Ramos (cell line): ENCODE results near the gene DIPK1C.
"Not testable (repeated sequence)": the region's sequence is repeated elsewhere in the genome, so short reads cannot be mapped to it uniquely, and the experiment has no call there.

Source experiments
- in situ Hi-C: fragments of 300-500 bp; cut with MboI; formaldehyde crosslinking; loops from one replicate; pipeline ENCODE4 v1.14.3; 2022; ENCODE audit warnings: low sequenced_read_pairs; ENCODE audit not compliant: unreplicated experiment

DIPK1C gene

GRCh38 chr18:74457043-74457724 lies at the start of gene DIPK1C:
Gene DIPK1C (minus strand): TSS chr18:74457308. CDS start chr18:74457259, 49 bp downstream.
- in situ Hi-C loops: no loop called here

GRCh38 chr18:74506448-74507084 lies 49.5 kb upstream of the DIPK1C start:
- in situ Hi-C loops: no loop called here

GRCh38 chr18:74505776-74506175 lies 48.7 kb upstream of the DIPK1C start:
- in situ Hi-C loops: no loop called here

- in situ Hi-C loops: no loop called here
These were observed 46.0 kb upstream of the DIPK1C start for GRCh38 chr18:74503137-74503536.

GRCh38 chr18:74501386-74501785 lies 44.3 kb upstream of the DIPK1C start:
- in situ Hi-C loops: no loop called here

- in situ Hi-C loops: not testable (repeated sequence)
These were observed 43.7 kb upstream of the DIPK1C start for GRCh38 chr18:74500774-74501173.

DNA sequence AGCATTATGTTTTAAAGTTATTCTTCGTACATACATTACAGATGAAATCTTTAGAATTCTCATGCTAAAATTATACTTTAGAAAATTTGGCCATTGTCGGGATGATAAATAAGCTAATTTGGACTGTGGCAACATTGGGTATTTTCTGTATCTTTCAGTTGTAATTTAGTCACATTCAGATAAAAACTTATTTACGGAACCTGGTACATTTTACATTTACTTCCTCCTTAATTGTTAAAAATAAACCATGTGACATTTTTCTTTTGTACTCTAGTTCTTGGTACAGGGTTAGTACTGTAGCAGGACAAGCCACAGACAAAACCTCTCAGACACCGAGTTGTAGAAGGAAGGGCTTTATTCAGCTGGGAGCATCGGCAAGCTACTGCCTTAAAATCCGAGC lies 43.3 kb upstream of the DIPK1C start:
- in situ Hi-C loops: no loop called here

- in situ Hi-C loops: no loop called here
These were observed 42.5 kb upstream of the DIPK1C start for GRCh38 chr18:74499633-74500032.

DNA sequence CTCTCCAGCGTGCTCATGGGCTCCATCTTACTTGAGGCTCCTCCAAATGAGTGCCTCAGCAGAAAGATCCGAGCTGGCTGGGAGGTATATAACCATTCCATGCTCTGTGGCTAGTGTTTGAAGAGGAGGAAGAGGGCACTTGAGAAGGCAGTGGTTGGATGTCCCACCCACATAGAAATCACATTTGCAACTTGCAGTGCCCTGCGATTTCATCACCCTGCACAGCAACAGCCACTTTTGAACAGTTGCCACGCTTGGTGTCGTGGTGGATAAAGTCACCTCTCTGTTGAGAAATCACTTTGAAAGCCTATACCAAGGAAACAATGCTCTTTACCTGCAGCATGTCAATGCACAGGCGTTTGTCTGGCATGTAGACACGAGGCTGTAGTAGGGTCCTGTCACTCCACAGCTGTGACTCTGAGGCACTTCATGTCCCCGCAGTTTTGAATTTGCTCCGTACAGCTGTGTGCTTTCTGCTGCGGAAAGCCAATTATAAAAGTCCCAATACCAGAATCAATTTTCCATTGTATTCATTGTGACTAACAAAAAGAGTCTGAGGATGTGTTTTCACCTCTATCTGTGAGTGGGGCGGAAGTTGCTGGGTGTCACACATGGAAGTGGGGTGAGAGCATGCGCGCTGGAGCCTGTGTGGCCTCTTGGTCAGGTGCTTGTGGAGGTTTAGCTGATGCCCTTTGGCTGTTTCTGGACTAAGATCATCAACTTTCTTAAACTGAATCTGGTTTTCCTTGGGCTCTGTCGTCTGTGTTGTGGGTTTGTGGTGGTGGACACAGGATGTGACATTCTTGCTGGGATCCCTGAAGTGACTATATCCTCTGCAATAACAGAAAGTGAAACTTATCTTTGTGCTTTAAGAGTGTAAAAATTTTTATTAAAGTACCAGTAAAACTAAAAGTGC lies 41.9 kb upstream of the DIPK1C start:
- in situ Hi-C loops: no loop called here

- in situ Hi-C loops: no loop called here
These were observed 40.7 kb upstream of the DIPK1C start for GRCh38 chr18:74497778-74498177.

DNA sequence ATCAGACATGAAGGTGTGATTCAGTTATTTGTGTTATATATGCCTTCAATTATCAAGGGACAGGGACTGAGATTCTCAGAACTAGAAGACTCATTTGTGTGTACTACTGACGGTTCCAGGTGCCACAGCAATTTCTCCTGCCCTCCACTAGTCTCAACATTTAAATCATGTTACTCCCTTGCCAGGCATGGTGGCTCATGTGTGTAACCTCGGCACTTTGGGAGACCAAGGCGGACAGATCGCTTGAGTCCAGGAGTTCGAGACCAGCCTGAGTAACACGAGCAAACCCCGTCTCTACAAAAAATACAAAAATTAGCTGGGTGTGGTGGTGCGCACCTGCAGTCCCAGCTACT lies 40.2 kb upstream of the DIPK1C start:
- in situ Hi-C loops: no loop called here

DNA sequence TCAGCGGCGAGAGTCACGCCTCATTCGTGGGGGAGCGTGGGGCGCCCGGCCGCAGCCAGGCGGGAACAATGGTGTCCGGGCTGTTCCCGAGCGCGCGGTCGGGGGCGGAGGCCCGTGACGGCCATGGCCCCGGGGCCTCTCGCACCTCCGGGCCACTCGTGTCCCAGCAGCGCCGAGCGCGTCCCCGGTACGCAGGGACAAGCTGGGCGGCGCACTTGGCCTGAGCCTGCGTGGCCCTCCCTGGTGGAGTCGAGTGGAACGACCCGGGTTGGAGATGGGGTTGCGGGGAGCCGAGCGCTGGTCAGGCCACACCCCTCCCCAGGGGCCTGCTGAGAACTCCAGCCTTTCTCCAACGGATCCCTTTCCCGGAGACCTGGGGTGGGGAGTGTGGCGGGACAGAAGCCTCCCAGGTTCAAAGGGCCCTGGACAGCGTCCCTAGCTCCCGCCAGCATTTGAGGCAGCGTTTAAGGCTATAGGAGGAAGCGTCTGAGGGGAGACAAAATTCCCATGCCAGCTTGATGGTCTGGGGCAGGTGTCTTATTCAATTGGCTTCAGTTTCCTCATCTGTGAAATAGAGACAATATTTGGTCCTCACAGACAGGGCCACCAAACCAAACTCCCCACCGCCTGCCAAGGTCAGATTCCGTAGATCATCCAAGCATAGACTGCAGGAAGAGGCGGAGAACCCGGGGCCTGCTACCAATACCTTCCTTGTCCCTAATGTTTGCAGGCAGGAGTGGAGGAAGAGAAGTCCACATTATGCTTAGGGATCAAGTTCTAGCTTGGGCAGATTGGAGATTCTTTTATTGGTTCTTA lies 39.6 kb upstream of the DIPK1C start:
- in situ Hi-C loops: no loop called here

DNA sequence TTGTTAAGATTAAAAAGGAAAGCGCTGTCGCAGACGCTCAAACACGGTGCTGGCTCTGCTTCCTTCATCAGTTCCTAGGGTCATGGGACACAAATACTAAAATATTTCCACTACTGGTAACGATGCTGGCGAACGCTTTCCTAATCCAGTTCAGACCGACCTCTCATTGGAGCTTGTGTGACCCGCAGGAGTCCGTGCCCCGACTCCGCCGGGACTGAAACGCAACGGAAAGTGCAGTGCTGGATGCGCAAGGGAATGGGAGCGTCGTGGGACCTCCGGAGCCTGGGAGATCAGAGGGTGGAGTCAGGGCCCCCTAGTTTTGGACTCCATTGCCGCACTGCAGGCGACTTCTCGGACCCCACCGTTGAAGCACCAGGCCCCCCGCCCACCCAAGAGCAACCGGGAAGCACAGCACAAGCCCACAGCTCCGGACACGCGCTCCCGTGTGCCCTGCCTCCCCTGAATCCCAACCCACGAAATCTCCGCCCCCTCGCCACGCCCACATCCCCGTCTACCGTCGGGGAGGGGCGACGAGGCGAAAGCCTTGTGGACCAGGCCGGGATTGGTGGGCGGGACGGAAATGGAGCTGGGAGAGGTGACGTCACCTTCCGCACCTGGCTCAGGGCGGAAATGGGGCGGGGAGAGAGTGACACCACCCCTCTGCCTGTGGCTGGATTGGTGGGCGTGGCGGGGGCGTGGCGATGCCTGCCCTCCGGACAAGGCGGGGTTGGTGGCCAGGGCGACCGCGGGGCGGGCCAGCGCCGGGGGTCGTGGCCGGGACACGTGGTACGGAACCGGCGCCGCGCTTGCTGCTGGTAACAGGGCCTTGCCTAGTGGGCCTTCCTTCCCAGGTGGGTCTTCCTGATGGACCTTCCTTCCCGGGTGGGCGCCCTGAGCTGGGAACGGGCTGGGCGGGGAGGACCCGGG lies 38.7 kb upstream of the DIPK1C start, which contains the start of gene CNDP2:
Gene CNDP2, plus strand, starts transcription at position 783 of the 927 bp plus-strand sequence. CDS start 3,611 bp downstream, outside the sequence.
- in situ Hi-C loops: no loop called here

GRCh38 chr18:74494514-74494913 lies 37.4 kb upstream of the DIPK1C start:
- in situ Hi-C loops: no loop called here

GRCh38 chr18:74493689-74494088 lies 36.6 kb upstream of the DIPK1C start:
- in situ Hi-C loops: no loop called here

DNA sequence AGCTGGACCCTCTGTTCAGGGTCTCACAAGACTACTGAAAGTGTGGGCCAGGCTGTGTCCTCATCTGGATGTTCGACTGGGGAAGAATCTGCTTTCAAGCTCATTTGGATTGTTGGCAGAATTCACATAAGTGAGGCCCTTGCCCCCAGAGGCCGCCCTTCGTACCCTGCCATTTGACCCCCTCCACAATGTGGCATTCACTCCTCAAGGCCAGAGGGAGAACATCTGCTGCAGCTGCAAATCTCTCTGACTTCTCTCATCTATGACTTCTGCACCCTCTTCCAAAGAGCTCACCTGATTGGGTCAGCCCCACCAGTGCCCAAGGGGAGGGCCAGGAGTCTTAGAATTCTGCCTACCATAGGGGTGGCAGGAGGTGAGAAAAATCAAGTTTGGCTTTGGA lies 35.2 kb upstream of the DIPK1C start:
- in situ Hi-C loops: no loop called here

DNA sequence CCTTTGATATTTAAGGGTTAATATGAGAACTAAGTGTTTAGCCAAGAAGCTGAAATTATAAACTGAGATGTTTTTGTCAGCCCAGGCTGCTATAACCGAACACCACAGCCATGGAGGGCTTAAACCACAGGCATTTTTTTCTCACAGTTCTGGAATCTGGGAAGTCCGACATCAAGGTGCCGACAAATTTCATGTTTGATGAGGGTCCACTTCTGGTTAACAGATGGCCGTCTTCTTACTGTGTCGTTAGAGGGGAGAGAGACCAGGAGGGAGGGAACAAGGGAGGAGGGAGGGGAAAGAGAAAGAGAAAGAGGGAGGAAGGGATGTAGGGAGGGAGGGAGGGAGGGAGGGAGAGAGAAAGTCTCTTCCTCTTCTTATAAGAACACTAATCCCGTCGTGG lies 32.6 kb upstream of the DIPK1C start:
- in situ Hi-C loops: no loop called here

GRCh38 chr18:74488864-74489263 lies 31.8 kb upstream of the DIPK1C start:
- in situ Hi-C loops: no loop called here

GRCh38 chr18:74488354-74488753 lies 31.2 kb upstream of the DIPK1C start:
- in situ Hi-C loops: no loop called here
